Erythroblast (primary cell): ENCODE data around the gene ADAP1.

Source experiments
- GATA1 ChIP-seq: IDR thresholded peaks from 2 replicates; pipeline ENCODE4 v1.6.1; 2011; ENCODE audit warnings: low read depth, mild to moderate bottlenecking, control low read depth, low read length, moderate library complexity
- POLR2A ChIP-seq: IDR thresholded peaks from 2 replicates; pipeline ENCODE4 v1.6.1; 2011; ENCODE audit warnings: mild to moderate bottlenecking, low read length

DNA sequence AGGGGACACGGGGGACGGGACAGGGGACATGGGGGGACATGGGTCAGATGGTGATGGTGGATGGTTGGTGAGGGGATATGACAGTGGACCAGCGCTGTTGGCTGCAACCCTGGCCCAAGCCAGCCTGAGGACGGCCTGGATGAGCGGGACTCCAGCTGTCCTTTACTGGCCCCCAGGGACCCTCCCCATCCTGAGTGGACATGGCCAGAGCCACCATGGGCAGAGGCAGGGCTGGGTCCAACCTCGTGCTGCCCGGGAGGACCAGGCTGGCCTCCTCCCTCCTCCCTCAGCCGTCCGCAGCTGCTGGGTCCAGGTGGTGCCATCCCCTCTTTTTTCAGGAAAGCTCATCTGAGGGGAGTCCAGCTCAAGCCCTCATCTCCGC, 47.7 kb downstream of the ADAP1 start:
- no peak for TF ChIP-seq POLR2A
- no peak for TF ChIP-seq GATA1
